OCI-LY3 (cell line): Measurements from ENCODE around the gene TMEM106C.

ENCODE experiments used
- H2AFZ ChIP-seq: fragments of 200-600, 300-600 bp; shearing (Covaris generic); 2 replicates; pipeline ENCODE4 v1.6.0; 2014; ENCODE audit warnings: antibody characterized with exemption, low read depth, low read length
- H3K27ac ChIP-seq: fragments of 200-600, 300-600 bp; sonication (generic); 2 replicates; pipeline ENCODE4 v1.5.1; 2014; ENCODE audit warnings: mild to moderate bottlenecking, low read length, moderate library complexity, mixed read lengths
- H3K27me3 ChIP-seq: fragments of 200-600, 300-600 bp; sonication (generic); 2 replicates; pipeline ENCODE4 v1.6.1; 2014; ENCODE audit warnings: low read depth, low read length, mixed read lengths
- H3K36me3 ChIP-seq: fragments of 200-600, 300-600 bp; sonication (generic); replicated peaks from 2 replicates; pipeline ENCODE3; 2014; ENCODE audit warnings: low read depth, low read length, mixed read lengths
- H3K4me1 ChIP-seq: fragments of 300-600, 200-600 bp; sonication (generic); 2 replicates; pipeline ENCODE4 v1.6.1; 2014; ENCODE audit warnings: low read length, mixed read lengths
- H3K4me2 ChIP-seq: fragments of 200-600, 300-600 bp; sonication (generic); 2 replicates; pipeline ENCODE4 v1.6.1; 2014; ENCODE audit warnings: low read length, mixed read lengths
- H3K4me3 ChIP-seq: fragments of 300-600, 200-600 bp; sonication (generic); 2 replicates; pipeline ENCODE4 v1.5.1; 2014; ENCODE audit warnings: antibody characterized with exemption, mild to moderate bottlenecking, low read length, moderate library complexity
- H3K79me2 ChIP-seq: fragments of 300-600, 200-600 bp; shearing (Covaris generic); 2 replicates; pipeline ENCODE4 v1.6.1; 2014; ENCODE audit warnings: mild to moderate bottlenecking, low read length, mixed read lengths
- H3K9ac ChIP-seq: fragments of 300-600, 200-600 bp; shearing (Covaris generic); 2 replicates; pipeline ENCODE4 v1.6.0; 2014; ENCODE audit warnings: mild to moderate bottlenecking, low read length, moderate library complexity
- H3K9me3 ChIP-seq: fragments of 200-600, 300-600 bp; shearing (Covaris generic); 2 replicates; pipeline ENCODE4 v1.6.1; 2014; ENCODE audit warnings: low read length, mixed read lengths; ENCODE audit not compliant: insufficient read depth
- H4K20me1 ChIP-seq: fragments of 200-600, 300-600 bp; sonication (generic); 2 replicates; pipeline ENCODE4 v1.6.1; 2016; ENCODE audit warnings: low read length, mixed read lengths; ENCODE audit not compliant: insufficient read depth
- EZH2phosphoT487 ChIP-seq: fragments of 200-600 bp; shearing (Covaris generic); IDR thresholded peaks from 2 replicates; pipeline ENCODE4 v1.6.1; 2018; ENCODE audit warnings: antibody characterized with exemption, mixed run types, low read depth
- TF ChIP-seq, protein P1 (sequence below): fragments of 200-600, 300-600 bp; sonication (generic); IDR thresholded peaks from 2 replicates; pipeline ENCODE4 v1.5.1; 2014; ENCODE audit warnings: antibody characterized with exemption, low read length, low read depth

Gene TMEM106C

GRCh38 chr12:47938093-47938492 is 25.3 kb upstream of the TMEM106C start:
- no peaks in the 10 kb centered on the region for H3K9me3 ChIP-seq
- no peaks in the 10 kb centered on the region for H4K20me1 ChIP-seq
- no peak overlapping the region for H3K4me2 ChIP-seq
- H3K36me3 ChIP-seq = no peaks in the 10 kb centered on the region
- no peak overlapping the region for H2AFZ ChIP-seq
- H3K27ac ChIP-seq = no peak overlapping the region
- peaks cover 5% of the 10 kb centered on the region; the same call in 1 of the 2 replicates for H3K27me3 ChIP-seq
- H3K4me3 ChIP-seq = no peak overlapping the region
- H3K4me1 ChIP-seq = no peaks in the 10 kb centered on the region
- no peaks in the 10 kb centered on the region for H3K79me2 ChIP-seq
- no peak overlapping the region for H3K9ac ChIP-seq
- TF ChIP-seq, protein P1, sequence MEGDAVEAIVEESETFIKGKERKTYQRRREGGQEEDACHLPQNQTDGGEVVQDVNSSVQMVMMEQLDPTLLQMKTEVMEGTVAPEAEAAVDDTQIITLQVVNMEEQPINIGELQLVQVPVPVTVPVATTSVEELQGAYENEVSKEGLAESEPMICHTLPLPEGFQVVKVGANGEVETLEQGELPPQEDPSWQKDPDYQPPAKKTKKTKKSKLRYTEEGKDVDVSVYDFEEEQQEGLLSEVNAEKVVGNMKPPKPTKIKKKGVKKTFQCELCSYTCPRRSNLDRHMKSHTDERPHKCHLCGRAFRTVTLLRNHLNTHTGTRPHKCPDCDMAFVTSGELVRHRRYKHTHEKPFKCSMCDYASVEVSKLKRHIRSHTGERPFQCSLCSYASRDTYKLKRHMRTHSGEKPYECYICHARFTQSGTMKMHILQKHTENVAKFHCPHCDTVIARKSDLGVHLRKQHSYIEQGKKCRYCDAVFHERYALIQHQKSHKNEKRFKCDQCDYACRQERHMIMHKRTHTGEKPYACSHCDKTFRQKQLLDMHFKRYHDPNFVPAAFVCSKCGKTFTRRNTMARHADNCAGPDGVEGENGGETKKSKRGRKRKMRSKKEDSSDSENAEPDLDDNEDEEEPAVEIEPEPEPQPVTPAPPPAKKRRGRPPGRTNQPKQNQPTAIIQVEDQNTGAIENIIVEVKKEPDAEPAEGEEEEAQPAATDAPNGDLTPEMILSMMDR = no peak
- no peak for TF ChIP-seq EZH2phosphoT487

DNA sequence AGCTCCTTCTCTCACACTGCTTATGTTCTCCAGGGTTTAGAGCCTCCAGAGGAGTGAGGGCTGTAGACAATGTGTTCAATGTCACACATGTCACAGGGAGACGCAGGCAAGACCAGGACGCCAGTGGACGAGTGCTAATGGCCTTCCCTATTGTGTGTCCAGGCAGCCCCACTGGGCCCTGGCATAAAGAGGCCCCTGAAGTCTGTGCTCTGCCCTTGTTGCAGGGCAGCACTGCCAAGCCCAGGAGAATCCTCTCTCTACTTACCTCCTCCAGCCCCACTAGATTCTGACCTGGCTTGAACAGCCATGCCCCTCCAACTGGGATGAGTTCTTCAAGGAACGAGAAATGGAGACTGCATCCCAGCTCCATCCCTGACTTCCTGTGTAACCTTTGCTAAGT is 24.8 kb upstream of the TMEM106C start:
- Histone ChIP-seq H2AFZ (no peak overlapping the region), H3K79me2 (no peaks in the 10 kb centered on the region), H3K27ac (no peak overlapping the region), H3K4me3 (no peak overlapping the region), H3K4me2 (no peak overlapping the region), H3K27me3 (peaks cover 5% of the 10 kb centered on the region; the same call in 1 of the 2 replicates), H3K36me3 (no peaks in the 10 kb centered on the region), H3K9ac (no peak overlapping the region), H3K4me1 (no peaks in the 10 kb centered on the region), H4K20me1 (no peaks in the 10 kb centered on the region), H3K9me3 (no peaks in the 10 kb centered on the region)
- TF ChIP-seq, protein P1 = no peak
- TF ChIP-seq EZH2phosphoT487 = no peak

DNA sequence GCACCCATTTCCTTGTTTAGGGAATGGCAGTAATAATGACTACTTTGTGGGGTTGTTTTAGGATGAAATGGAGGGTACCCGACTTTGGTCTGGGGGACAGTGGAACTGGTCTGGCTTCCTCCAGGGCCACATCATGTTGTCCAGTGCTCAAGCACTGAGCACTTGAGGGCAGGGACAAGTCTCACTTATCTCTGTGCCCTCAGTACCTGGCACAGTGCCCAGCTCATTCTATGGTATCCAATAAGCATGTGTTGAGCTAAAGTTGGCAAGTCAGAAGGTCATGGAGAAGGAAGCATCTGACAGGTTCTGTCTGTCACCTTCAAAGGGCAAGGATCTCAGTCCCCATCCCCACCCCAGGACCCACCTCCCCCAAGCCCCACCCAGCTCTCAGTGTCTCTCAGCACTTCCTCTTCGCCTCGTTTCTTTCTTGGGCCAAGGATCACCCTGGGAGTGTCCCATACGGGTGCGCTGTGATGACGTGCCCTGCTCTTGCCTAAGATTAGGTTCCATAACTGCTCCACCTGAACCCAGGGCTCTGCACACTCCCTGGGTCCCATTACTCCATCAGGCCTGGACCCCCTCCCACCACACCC is 24.3 kb upstream of the TMEM106C start:
- no peaks in the 10 kb centered on the region for H3K79me2 ChIP-seq
- TF ChIP-seq, protein P1 = no peak
- TF ChIP-seq EZH2phosphoT487 = no peak
- no peak overlapping the region for H3K4me3 ChIP-seq
- H3K4me1 ChIP-seq = no peaks in the 10 kb centered on the region
- peaks cover 5% of the 10 kb centered on the region; the same call in 1 of the 2 replicates for H3K27me3 ChIP-seq
- no peaks in the 10 kb centered on the region for H3K9me3 ChIP-seq
- H3K9ac ChIP-seq = no peak overlapping the region
- H2AFZ ChIP-seq = no peak overlapping the region
- no peak overlapping the region for H3K4me2 ChIP-seq
- H3K36me3 ChIP-seq = no peaks in the 10 kb centered on the region
- no peak overlapping the region for H3K27ac ChIP-seq
- no peaks in the 10 kb centered on the region for H4K20me1 ChIP-seq

DNA sequence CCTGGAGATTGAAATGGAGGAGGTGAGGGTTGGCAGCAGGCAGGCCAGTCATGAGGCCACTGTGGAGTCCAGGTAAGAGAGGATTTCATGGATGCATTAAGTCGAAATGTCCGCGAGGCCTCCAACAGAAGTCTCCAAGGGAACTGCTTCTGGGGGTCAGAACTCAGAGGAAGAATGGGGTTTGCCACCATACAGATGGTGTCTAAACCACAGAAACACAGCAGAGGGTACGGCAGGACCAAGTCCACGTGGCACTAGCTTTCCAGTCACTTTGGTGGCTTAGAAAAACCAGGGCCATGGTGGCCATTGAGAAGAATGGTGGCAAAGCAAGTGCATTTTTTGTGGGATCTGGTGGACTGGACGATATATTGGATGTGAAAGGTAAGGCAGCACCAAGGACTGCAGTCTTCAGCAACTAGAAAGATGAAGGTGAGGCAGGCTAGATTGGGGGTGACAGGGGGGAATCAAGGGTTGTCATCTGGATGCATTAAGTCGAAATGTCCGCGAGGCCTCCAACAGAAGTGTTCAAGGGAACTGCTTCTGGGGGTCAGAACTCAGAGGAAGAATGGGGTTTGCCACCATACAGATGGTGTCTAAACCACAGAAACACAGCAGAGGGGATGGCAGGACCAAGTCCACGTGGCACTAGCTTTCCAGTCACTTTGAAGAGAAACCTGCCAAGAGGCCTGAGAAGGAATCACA is 22.5 kb upstream of the TMEM106C start:
- Histone ChIP-seq H3K4me3 (no peak overlapping the region), H3K27ac (no peak overlapping the region), H3K9ac (no peak overlapping the region), H3K4me2 (no peak overlapping the region), H3K79me2 (no peaks in the 10 kb centered on the region), H3K9me3 (no peaks in the 10 kb centered on the region), H2AFZ (no peak overlapping the region), H3K36me3 (no peaks in the 10 kb centered on the region), H3K4me1 (no peaks in the 10 kb centered on the region), H3K27me3 (peaks cover 13% of the 10 kb centered on the region), H4K20me1 (no peaks in the 10 kb centered on the region)
- TF ChIP-seq, protein P1 = no peak
- no peak for TF ChIP-seq EZH2phosphoT487
